Panc1 (cell line): Measurements from ENCODE around the gene EDEM1.

ENCODE experiments used
- CTCF ChIP-seq: fragments of 450-650 bp; IDR thresholded peaks from 2 replicates; pipeline ENCODE4 v1.5.1; 2017; ENCODE audit warnings: mild to moderate bottlenecking
- POLR2AphosphoS5 ChIP-seq: IDR thresholded peaks from 2 replicates; pipeline ENCODE4 v1.6.1; 2012; ENCODE audit warnings: mild to moderate bottlenecking, low read depth, low read length, moderate library complexity
- REST ChIP-seq, 2 experiments: IDR thresholded peaks; 2 replicates each; pipeline ENCODE4 v1.6.1; 2011 to 2012; ENCODE audit warnings: low read depth in 2 of 2, control low read depth in 1 of 2, low read length in 1 of 2, mild to moderate bottlenecking in 1 of 2, moderate library complexity in 1 of 2; ENCODE audit not compliant: insufficient read depth in 1 of 2
- SIN3A ChIP-seq: IDR thresholded peaks from 2 replicates; pipeline ENCODE4 v1.6.1; 2012; ENCODE audit warnings: low read depth, mild to moderate bottlenecking, low read length, moderate library complexity, borderline replicate concordance; ENCODE audit not compliant: insufficient read depth

- TF ChIP-seq CTCF = no peak
- no peak for TF ChIP-seq REST (IDR thresholded peaks at IDR 0.05; ENCODE audit: insufficient read depth in 1 of 2, low read depth in 2 of 2, low read length in 1 of 2)
- no peak for TF ChIP-seq POLR2AphosphoS5
- no peak for TF ChIP-seq SIN3A
Observed at GRCh38 chr3:5264093-5264600, 76.6 kb downstream of the EDEM1 start.
